Activated CD4-positive, alpha-beta T cell treated with anti-CD3 and anti-CD28 coated beads, Interleukin-2, amount 50 U/mL, for 16 hours (primary cell): ENCODE measurements around the gene KLHL14.

Experiments used
- DNase-seq: peaks from one replicate; pipeline ENCODE4 v3.0.0-alpha.2; 2020

The KLHL14 gene

DNA sequence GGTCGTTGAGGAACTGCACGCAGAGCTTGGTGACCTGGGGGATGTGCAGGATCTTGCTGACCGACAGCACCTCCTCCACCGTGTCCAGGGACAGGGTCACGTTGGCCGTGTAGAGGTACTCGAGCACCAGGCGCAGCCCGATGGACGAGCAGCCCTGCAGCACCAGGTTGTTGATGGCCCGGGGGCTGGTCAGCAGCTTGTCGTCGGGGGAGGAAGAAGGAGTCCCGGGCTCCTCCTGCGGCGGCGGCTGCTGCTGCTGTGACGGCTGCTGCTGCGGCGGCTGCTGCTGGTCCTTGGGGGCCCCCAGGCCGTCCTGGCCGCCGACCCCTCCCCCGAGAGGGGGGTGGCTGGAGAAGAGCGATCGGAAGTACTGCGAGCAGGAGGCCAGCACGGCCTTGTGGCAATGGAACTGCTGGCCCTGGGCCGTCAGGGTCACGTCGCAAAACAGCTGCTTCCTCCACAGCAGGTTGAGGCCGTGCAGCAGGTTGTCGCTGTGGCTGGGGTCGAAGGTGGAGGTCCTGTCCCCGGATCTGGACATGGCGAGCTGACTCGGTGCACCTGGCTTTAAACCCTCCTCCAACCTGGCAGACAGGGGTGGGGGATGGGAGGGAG is 2.7 kb downstream of the KLHL14 start:
- DNase-seq: no peak

DNA sequence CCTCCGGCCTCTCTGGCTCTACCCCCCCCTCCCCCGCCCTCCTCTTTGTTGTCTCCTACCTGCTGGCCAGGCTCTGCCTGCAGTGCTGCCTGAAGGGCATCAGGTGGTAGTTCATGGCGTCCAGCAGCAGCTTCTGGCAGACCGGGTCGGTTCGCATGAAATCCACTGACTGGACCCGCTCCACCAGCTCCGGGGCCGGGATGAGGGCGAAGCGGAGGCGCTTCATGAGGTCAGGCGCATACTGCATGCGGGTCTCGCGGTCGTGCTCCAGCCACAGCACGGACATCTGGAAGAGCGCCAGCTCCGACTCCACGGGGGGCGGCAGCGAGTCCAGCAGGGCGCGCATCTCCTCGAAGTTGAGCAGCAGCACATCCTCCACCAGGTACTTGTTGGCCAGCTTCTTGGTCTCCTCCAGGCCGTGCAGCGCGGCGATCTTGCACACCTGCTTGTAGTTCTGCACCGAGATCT is 3.2 kb downstream of the KLHL14 start:
- DNase-seq: no peak

DNA sequence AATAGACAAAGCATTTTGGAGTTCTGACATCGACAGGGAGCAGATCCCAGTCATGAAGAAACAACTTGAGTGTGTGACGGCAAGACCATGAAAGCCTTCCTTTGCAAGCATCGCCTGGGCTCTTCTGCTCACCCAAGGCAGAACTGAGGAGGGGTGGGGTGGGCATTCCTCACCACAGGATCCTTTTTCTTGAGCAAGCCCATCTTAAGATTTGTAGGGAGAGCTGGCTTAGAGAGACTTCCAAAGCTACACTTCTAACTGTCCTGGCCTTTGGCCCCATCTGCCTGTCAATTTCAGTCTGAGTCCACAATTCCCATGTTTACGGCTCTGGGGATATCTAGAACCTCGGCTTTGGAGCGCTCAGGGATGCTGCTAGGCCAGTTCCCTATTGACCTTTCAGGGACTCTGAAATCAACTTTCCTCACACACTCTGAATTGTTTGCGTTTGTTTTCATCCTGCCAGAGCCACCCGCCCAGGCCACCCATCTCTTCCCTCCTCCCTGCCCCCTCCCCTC is 3.7 kb downstream of the KLHL14 start:
- DNase-seq: no peak

DNA sequence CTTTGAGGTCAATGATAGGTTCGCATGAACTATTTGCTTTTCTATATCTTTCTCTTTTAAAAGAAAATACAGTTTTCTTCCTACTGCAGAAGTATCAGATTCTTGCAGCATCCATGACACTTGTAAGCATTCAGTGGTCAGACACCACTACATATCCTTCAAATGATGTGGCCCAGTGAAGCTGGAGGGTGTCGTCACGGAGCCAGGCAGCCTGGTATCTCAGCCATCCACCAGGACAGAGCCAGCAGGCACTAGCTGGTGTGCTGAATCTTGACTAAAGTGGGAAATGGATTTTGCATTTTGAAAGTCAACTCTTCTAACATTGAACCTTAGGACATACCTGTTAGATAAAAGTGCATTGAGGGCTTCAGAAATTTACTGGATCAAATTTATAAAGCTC is 5.4 kb downstream of the KLHL14 start:
- no peak for DNase-seq

DNA sequence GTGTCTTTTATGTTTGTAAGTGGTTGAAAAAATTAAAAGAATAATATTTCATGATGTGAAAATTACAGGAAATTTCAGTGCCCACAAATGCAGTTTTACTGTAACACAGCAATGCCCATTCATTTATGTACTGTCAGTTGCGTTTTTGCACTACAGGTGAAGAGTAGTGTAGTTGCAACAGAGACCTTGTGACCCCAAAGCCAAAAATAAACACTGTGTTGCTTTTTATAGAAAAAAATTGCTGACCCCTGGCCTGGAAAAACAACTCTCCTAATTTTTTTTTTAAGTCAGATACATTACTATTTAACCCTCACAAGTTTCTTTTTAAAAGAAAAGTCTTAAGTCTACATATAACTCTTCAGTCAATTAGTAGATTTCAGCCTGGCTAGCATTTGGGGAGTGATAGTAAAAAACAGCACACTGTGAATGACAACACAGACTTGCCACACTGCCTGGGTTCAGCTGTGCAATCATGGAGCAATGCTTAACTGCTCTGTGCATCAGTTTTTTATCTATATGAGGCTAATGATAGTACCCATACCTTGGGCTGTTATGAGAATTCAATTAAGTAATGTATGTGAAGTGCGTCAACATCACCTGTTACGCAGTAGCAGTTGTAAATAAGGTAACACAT is 8.1 kb downstream of the KLHL14 start:
- DNase-seq: no peak

DNA sequence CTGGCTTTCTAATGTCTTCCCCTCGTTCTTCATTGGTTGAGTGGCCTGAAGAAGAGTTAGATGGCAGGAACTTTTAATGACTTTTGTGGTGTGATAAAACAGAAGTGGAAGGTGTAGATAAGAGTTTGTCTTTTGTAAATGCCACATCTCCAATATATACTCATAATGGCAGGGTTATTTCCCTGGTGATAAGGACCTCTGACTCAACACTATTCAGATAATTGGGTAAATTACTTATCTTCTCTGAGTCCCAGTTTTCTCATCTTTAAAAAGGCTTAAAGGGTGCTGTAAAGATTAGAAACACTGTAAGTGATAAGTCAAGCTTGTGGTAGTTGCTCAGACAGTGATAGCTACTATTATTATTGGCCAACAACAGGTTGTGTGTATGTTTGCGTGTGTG is 9.5 kb downstream of the KLHL14 start:
- no peak for DNase-seq

DNA sequence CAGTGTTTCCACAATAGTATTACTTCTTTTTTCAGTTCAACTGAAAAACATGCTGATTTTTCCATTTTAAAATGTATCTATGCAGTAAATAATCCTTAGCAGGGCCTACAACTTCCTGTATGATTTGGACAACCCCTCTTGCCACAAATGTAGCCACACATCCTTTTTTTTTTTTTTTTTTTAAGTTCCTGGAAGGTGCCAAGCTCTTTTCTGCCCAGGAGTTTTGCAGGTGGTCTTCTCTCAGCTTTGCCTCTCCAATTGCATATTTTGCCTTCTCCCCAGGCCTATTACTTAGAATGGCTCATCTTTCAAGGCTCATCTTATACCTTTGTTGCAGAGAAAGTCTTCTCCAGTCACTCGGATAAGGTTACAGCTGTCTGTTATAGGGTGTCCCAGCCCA is 11.6 kb downstream of the KLHL14 start:
- DNase-seq: no peak

DNA sequence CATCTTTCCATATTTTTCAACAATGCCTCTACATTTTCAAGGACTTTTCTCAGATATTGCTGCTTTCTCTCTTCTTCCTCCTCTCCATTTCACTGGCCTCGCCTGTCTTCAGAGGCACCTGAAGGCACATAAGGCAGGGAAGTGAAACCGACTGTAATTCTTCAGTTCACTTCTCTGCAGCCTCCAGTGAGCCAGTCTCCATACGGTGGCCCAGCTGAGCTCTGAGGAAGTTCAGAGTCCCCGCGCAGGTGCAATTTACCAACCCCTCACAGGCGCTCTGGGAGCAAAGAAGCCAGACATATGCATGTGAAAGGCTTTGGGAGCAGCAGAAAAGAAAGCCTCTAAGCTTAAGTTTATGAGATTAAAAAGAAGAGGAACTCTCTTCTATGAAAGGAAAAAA is 12.4 kb downstream of the KLHL14 start:
- no peak for DNase-seq

DNA sequence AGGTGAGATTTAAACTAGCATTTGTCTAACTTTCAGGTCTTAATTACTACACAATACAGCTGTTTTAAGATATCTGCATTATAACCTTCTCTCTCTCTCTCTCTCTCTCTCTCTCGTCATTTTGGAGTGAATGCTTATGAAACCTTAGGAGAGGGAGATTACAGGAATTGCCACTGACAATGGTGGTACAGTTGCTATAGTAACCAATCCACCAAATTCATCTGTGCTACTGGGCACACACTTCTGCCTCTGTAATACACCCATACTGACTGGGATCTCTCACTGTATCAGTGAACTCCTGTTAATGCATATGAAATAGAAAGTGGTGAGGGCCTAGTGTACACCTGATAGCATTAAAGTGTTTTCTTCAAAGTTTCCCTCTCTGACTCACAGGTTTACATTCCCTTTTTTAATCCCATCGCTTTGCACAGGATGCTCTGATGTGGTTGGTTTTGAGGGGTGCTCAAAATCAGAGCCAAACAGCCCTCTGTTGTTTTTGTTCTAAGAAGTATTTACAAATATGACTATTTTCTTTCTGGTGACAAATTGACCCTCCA is 13.1 kb downstream of the KLHL14 start:
- DNase-seq: no peak

DNA sequence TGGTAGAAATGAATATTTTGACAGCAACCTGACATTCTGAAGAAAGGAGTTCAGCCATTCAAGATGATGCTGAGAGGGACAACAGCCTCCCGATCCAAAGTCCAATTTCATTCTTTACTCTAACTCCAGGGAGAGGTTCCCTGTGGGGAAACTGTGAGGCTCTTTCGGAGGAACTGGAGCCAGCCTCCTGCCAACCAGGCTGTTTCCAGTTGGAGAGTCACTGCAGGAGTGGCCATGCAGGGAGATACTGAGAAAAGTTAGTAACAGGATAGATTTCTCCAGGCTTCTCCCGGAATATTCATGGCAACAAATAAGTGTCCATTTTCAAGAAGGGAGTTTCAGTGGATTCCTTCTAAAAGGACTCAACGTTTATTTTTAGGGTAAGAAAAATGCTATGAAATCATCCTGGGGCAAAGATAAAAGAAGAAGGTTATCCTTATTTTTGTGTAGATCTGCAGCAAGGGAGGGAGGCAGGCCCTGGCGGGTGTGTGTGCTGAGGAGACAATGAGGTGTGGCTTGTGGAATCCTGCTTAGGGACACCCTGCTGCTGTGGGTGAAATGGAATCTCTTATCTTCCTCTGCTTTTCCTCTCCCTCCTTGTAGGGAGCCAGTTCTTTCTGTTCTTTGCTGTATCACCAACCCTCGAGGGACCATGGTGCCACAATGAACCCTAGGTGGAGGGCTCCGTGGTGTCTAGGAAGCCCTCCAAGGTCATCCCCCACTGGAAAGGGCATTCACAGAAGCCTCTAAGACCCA is 18.1 kb downstream of the KLHL14 start:
- no peak for DNase-seq

DNA sequence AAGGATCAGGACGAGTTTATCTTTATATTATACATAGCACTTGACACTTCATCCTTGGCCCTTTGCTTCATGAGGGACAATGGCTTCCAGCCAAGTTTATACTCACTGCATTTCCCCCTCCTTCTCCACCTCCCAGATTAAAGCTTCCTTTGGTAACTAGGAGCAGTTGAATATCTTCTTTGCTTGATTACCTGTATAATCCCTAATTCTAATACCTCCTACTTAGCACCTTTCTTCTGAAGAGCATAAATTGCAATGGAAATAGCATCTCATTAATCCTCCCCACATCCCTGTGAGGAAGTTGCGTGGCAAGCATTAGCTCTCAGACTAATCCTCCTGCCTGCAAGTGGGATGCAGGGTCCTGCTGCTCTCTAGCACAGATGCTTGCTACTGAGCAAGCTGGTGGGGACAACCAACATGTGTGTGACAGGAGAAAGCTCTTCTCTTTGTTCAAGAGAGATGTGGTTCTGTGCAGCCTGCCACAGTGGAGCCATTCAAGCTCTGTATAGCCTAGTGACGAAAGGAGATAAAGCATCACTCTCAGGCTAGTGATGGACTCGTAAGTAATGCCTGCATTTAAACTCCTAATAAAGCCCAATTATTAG is 19.1 kb downstream of the KLHL14 start:
- no peak for DNase-seq

DNA sequence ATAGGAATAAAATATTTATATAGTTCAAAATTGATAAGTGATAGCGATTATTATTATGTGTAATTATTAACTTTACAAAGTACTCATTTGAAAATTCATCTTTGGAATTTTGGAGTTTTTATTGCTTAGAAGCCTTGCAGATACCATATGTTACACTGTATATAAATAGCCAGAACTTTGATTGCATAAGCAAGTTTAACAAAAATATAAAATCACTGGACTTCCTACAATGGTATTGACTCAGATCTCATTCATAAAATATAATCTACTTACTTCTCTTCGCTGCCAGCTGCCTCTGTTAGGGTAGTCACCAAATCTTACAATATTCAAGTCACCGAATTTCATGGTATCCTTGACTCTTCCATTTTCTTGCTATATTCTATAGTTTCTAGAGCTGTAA is 22.5 kb downstream of the KLHL14 start:
- no peak for DNase-seq

DNA sequence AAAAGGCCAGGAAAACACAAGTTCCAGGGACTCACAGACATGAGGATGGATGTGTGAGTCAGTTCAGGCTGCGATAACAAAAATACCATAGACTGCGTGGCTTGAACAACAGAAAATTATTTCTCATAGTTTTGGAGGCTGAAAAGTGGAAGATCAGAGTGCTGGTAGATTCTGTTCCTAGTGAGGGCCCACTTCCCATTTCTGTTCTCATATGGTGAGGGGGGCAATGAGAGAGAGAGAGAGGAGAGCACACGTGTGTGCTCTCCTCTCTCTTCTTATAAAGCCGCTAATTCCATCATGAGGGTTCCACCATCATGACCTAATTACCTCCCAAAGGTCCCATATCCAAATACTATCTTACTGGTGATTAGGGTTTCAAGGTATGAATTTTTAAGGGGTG is 23.0 kb downstream of the KLHL14 start:
- no peak for DNase-seq

DNA sequence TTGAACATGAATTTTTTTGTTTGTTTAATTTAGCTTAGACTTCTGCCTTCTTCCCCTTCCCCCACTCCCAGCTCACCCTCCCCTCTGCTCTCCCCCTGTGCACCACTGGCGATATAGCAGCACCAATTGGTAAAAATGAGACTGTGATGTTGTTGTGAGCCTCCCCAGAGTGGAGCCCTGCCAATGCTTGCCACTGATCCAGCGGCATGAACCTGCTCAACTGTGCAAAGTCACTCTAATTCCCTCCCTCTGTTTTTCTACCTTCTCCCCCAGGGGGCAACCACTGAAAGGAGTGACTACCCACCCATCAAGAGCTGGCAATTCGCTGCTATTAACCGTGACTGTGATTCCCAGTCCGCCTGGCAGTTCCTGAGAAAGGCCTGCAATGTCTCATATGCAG is 30.2 kb downstream of the KLHL14 start:
- DNase-seq: no peak

DNA sequence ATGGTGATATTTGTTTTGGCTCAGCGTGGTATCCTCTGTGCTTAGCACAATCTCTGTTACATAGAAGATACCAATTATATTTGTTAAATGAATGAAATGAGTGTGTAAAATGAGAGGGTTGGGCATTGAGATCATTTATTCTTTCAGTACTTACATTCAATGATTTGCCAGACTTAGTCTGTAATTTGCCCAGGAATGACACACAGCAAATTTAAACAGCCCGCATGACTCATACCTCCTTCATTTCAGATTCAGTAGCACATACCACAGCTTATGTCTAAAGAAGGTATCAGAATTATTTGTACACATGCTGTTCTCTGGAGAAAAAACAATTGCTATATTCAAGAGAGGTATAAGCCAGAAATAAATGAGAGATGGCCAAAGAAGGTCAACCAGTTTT is 37.0 kb downstream of the KLHL14 start:
- DNase-seq: no peak

DNA sequence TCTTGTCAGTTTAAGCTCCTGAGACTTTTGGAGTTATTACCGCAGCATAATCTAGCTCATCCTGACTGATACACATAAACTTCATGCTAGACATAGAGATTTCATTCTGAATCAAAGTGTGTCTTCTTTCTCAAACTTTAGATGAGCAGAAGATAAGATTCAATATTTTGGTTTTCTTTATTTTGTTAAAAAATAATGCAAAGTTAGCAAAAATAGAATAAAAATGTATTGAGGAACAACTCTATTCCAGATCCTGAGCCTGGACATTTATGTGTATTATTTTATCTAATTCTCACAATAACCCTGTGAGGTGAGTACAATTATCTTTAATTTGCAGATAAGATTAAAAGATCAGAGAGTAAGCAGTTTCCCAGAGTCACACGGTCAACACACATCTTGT is 38.4 kb downstream of the KLHL14 start:
- no peak for DNase-seq

DNA sequence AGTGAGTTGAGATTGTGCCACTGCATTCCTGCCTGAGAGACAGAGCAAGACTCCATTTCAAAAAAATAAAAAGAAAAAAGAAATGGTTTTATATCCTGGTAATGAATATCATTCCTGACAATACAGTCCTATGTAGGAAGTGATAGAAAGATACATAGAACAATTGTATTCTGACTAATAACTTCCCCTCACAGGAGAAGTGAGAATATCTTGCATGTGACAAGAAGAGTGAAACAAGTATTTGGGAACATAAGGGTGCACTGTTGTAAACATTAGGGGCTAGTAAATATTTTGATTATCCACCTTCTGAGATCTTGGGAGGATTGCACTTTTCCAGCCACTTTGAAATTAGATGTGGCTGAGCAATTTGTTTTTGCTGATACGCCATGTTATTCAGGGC is 40.7 kb downstream of the KLHL14 start:
- no peak for DNase-seq

DNA sequence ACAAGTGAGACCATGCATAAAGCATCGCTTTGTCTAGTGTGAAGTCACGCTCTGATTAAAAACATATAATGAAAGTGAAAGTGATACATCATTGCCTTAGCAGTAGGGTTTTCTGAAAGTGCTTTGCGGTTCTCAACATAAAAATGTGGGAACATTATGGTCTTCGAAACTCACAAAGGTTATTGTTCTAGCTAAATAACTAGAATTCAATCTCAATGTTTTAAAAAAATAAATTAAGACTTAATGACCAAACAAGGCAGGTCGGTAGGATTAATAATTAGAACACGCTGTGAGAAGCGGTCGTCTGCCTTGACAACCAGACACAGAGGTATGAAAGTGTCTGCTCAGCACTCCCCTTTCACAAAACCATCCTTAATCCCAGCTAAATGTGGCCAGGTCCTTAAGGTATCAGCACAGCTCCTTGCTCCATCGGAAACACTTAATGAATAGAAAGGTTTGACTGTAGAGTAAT is 42.2 kb downstream of the KLHL14 start:
- peak; percentile 13 for DNase-seq

DNA sequence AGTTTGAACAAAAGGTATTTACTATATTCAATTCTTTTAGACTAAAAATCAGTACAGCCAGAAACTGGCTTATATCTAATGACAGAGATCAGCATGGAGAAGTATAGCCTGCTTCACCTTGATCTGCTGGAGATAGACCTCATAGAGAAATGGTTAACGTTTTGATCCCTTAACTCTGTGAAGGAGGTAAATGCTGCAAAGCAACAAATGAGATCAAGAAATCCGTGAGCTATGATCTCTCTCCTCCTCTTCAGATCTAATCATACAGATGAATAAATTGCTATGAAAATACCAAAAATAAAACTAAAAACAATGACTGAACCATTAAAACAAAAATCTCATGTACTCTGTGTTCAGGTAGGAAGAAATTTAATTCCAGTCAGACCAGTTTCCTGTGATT is 42.8 kb downstream of the KLHL14 start:
- no peak for DNase-seq

DNA sequence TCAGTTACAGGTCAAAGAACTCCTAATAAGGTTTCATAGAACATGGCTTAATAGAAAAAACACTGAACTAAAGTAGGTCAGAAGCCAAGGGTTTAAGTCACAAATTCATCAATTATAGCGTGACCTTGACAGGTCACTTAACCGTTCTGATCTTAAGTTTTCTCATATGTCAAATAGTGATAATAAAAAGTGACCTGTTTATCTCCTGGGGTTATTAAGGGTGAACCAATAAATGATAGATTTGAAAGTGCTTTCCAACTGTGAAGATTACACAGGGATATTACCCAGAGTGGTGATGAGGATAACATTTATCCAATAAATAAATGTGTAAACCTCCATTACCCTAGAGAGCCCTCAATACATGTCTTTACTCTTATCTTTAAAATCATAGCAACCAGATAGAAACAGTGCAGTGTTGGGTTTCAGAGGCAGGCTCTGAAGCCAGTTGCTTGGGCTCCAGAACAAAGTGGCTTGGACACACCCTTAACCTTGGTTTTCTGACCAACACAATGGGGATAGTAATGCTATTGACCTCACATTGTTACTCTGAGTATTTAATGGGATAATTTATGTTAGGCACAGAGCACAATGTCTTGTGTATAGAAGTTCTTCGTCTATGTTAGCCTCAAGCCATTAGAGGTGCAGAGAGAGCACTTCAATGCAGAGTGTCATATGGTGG is 48.6 kb downstream of the KLHL14 start:
- no peak for DNase-seq

DNA sequence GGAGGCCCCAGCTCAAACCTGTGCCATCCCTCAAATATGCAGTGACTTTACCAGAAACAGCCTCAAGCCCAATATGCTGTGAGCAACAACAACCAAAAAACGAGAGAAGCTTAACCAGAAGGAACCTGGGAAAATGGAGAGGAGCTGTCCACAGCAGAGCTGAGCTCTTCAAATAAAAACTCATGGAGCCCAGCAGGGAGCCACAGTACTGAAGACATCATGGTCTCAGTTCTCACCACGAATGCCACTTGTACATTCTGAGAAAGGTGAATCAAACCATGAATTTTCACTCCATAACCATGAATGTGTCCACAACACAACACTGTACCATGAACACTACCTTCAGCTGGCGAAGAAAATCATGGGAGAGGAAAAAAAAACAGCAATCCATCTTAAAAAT is 50.5 kb downstream of the KLHL14 start:
- DNase-seq: no peak

DNA sequence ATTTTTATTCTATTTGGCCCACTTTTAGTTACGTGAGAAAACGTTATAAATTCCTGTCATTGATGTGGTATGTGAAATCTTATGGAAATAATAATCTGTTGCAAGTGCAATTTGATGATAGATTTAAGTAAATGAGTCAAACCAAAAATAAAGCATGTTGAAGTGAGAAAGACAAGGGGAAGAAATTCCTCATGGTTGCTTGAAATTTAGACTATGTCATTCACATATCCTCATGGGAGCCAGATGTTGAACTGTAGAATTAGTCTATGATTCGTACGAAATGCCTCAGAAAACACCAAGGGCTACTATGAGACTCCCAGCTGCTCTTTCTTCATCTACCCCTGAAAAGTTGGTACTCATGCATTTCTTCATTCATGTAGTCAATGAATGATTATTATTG is 55.7 kb downstream of the KLHL14 start:
- no peak for DNase-seq
